Measurements from ENCODE around the gene LTN1.
A peak's percentile ranks its signal among the peaks of the same experiment; 100 is the strongest.

The LTN1 gene

GRCh38 chr21:28922368-28922767 lies 70.3 kb downstream of the LTN1 start:
- no peak for DNase-seq

GRCh38 chr21:28916150-28916893 lies 76.4 kb downstream of the LTN1 start:
- DNase-seq, result no peak

GRCh38 chr21:28913071-28913470 lies 79.6 kb downstream of the LTN1 start:
- no peak for DNase-seq

- no peak for DNase-seq
Measured at GRCh38 chr21:28910280-28910887, 82.3 kb downstream of the LTN1 start.

- DNase-seq, result no peak
Measured at GRCh38 chr21:28908351-28908750, 84.3 kb downstream of the LTN1 start.

GRCh38 chr21:28906841-28907240 lies 85.8 kb downstream of the LTN1 start:
- no peak for DNase-seq

GRCh38 chr21:28906236-28906635 lies 86.4 kb downstream of the LTN1 start:
- DNase-seq, result no peak

GRCh38 chr21:28904961-28905435 lies 87.7 kb downstream of the LTN1 start:
- no peak for DNase-seq

- no peak for DNase-seq
Measured at GRCh38 chr21:28903448-28903847, 89.2 kb downstream of the LTN1 start.

GRCh38 chr21:28900481-28900880 lies 92.2 kb downstream of the LTN1 start:
- no peak for DNase-seq

GRCh38 chr21:28899744-28900143 lies 92.9 kb downstream of the LTN1 start:
- no peak for DNase-seq

GRCh38 chr21:28899220-28899619 lies 93.5 kb downstream of the LTN1 start:
- no peak for DNase-seq

- DNase-seq, result no peak
Measured at GRCh38 chr21:28893687-28894086, 99.0 kb downstream of the LTN1 start.

GRCh38 chr21:28892199-28893111 lies 100.2 kb downstream of the LTN1 start:
- no peak for DNase-seq

GRCh38 chr21:28885853-28886177 lies 106.9 kb downstream of the LTN1 start:
- no peak for DNase-seq

- DNase-seq, result peak; percentile 93 to 94
Measured at GRCh38 chr21:28884976-28885852, 107.5 kb downstream of the LTN1 start.

GRCh38 chr21:28884481-28884880 lies 108.2 kb downstream of the LTN1 start:
- DNase-seq, result no peak

GRCh38 chr21:28883931-28884330 lies 108.7 kb downstream of the LTN1 start:
- DNase-seq, result no peak

GRCh38 chr21:28882345-28882744 lies 110.3 kb downstream of the LTN1 start:
- DNase-seq, result no peak

Measured in activated T-cell treated with anti-CD3 and anti-CD28 coated beads, Interleukin-2, amount 50 U/mL, for 48 hours (primary cell).